B cell (primary cell): ENCODE measurements around the gene CTBP2. TPM values are rescaled to one million over a fixed set of nuclear protein-coding genes. Genes with fewer than 3 reads are reported as not detected.

ENCODE experiments used
- ATAC-seq: fragments of 200-7000 bp; cut with Tn5 transposase; one replicate; pipeline ENCODE4 v1.10.0; 2021; ENCODE audit warnings: low read depth, mild to moderate bottlenecking, moderate number of reproducible peaks, moderate library complexity
- CTCF ChIA-PET: fragments of 350-600 bp; sonication (Branson Sonifier 250); formaldehyde crosslinking; loops from one replicate; lab custom pipeline; 2021; ENCODE audit warnings: antibody characterized with exemption, inconsistent platforms; lab: Charles Lee
- POLR2A ChIA-PET: fragments of 350-600 bp; sonication (Branson Sonifier 250); formaldehyde crosslinking; loops from one replicate; lab custom pipeline; 2021; ENCODE audit warnings: antibody characterized with exemption; lab: Charles Lee
- DNase-seq: peaks from one replicate; pipeline ENCODE4 v3.0.0; 2013
- H2AFZ ChIP-seq: 2 replicates; pipeline ENCODE4 v1.6.1; 2012; ENCODE audit warnings: mild to moderate bottlenecking, low read depth, low read length; ENCODE audit not compliant: insufficient read depth, poor library complexity, severe bottlenecking
- H3K27ac ChIP-seq, 2 donors: 1 replicate in 1 of 2; 2 replicates in 1 of 2; pipeline ENCODE4 v1.5.1; 2012 to 2013; ENCODE audit warnings: low read length in 2 of 2, mild to moderate bottlenecking in 2 of 2, moderate library complexity in 1 of 2
- H3K27me3 ChIP-seq, 4 experiments: fragments of 200-600 bp in 1 of 4; sonication (generic) in 1 of 4; replicated peaks in 1 of 4; 1 replicate in 2 of 4; 2 replicates in 2 of 4; pipeline versions ENCODE4 v1.6.1 to v1.7.0; 2013 to 2016; ENCODE audit warnings: low read length in 3 of 4, mild to moderate bottlenecking in 2 of 4, mixed read lengths in 1 of 4, moderate library complexity in 1 of 4; ENCODE audit not compliant: insufficient read depth in 4 of 4, control insufficient read depth in 3 of 4; ENCODE audit errors: control extremely low read depth in 1 of 4
- H3K36me3 ChIP-seq, 2 experiments: replicated peaks in 1 of 2; 1 replicate in 1 of 2; 2 replicates in 1 of 2; pipeline versions ENCODE4 v1.6.1 to v1.7.1; 2013; ENCODE audit warnings: low read length in 1 of 2; ENCODE audit not compliant: insufficient read depth in 2 of 2, control insufficient read depth in 1 of 2; ENCODE audit errors: control extremely low read depth in 1 of 2, extremely low read depth in 1 of 2
- H3K4me1 ChIP-seq, 2 donors: fragments of 200-600 bp in 1 of 2; sonication (generic) in 1 of 2; 1 replicate in 1 of 2; 2 replicates in 1 of 2; pipeline versions ENCODE4 v1.5.1 to v1.6.1; 2013 to 2017; ENCODE audit warnings: low read length in 2 of 2; ENCODE audit not compliant: control insufficient read depth in 2 of 2, insufficient read depth in 2 of 2
- H3K4me2 ChIP-seq: replicated peaks from 2 replicates; pipeline ENCODE3; 2012; ENCODE audit warnings: mild to moderate bottlenecking, low read depth, low read length; ENCODE audit not compliant: poor library complexity, severe bottlenecking
- H3K4me3 ChIP-seq, 5 experiments: fragments of 200-600 bp in 1 of 5; sonication (generic) in 1 of 5; 1 replicate in 3 of 5; 2 replicates in 2 of 5; pipeline versions ENCODE4 v1.5.1 to v1.7.0; 2011 to 2016; ENCODE audit warnings: low read length in 4 of 5, mild to moderate bottlenecking in 4 of 5, low read depth in 2 of 5, control low read depth in 1 of 5, moderate library complexity in 1 of 5; ENCODE audit not compliant: insufficient read depth in 1 of 5; ENCODE audit errors: control extremely low read depth in 1 of 5, extremely low read depth in 1 of 5
- H3K79me2 ChIP-seq: fragments of 200-600 bp; sonication (generic); one replicate; pipeline ENCODE4 v1.6.0; 2016; ENCODE audit warnings: low read length; ENCODE audit not compliant: control insufficient read depth, insufficient read depth
- H3K9ac ChIP-seq: fragments of 200-600 bp; sonication (generic); 2 replicates; pipeline ENCODE4 v1.6.1; 2017; ENCODE audit warnings: mild to moderate bottlenecking, low read length, moderate library complexity
- H3K9me3 ChIP-seq, 3 donors: one replicate each; pipeline versions ENCODE4 v1.6.1 to v1.7.1; 2013; ENCODE audit warnings: low read length in 2 of 3; ENCODE audit not compliant: control insufficient read depth in 2 of 3, insufficient read depth in 1 of 3; ENCODE audit errors: control extremely low read depth in 1 of 3
- H4K20me1 ChIP-seq: 2 replicates; pipeline ENCODE4 v1.6.0; 2012; ENCODE audit warnings: mild to moderate bottlenecking, low read length; ENCODE audit not compliant: insufficient read depth, control insufficient read depth, poor library complexity, severe bottlenecking
- H3K27ac Mint-ChIP-seq: one replicate; pipeline ENCODE4 v1.8.0; 2021; ENCODE audit warnings: mixed read lengths
- H3K27me3 Mint-ChIP-seq: one replicate; pipeline ENCODE4 v1.8.0; 2021; ENCODE audit warnings: mixed read lengths
- H3K4me1 Mint-ChIP-seq: one replicate; pipeline ENCODE4 v1.8.0; 2021; ENCODE audit warnings: mixed read lengths
- H3K4me3 Mint-ChIP-seq: one replicate; pipeline ENCODE4 v1.8.0; 2021; ENCODE audit warnings: mixed read lengths
- H3K9me3 Mint-ChIP-seq: one replicate; pipeline ENCODE4 v1.8.0; 2022; ENCODE audit warnings: mixed read lengths; ENCODE audit not compliant: insufficient read depth
- CTCF ChIP-seq: fragments of 200-600 bp; IDR thresholded peaks from one replicate; pipeline ENCODE4 v1.8.0; 2022; ENCODE audit warnings: antibody characterized with exemption, mild to moderate bottlenecking
- EZH2 ChIP-seq: IDR thresholded peaks from 2 replicates; pipeline ENCODE4 v1.6.1; 2012; ENCODE audit warnings: borderline replicate concordance, low read depth, mild to moderate bottlenecking, moderate library complexity, low read length; ENCODE audit not compliant: insufficient read depth, poor library complexity, severe bottlenecking
- WGBS: methylation state at CpG from one replicate; pipeline ENCODE4 v1.1.5; 2013; ENCODE audit warnings: missing lambda C conversion rate; ENCODE audit not compliant: insufficient coverage; 5-methylcytosine and 5-hydroxymethylcytosine counted together
- intact Hi-C: fragments of 100-400 bp; cut with micrococcal nuclease; formaldehyde crosslinking; loops from one replicate; pipeline ENCODE4 v1.10.0; 2022
- polyA plus RNA-seq: library from polyadenylated mRNA; depleted of rRNA; stranded (reverse); fragments of >200 nt; gene quantifications from 2 replicates; pipeline ENCODE4 v1.2.3, GENCODE V29; 2012
- total RNA-seq, 2 donors: library from RNA; stranded (reverse); fragments of 120-200 nt in 1 of 2; gene quantifications; 1 replicate in 1 of 2; 2 replicates in 1 of 2; pipeline versions ENCODE4 v1.2.3 to v1.2.4, GENCODE V29; 2013 to 2022

The CTBP2 gene
- total and polyA plus RNA-seq, 2 donors (not counting 1 experiment from before 2014, with no cell fraction given), result 0.39 to 0.85 TPM

GRCh38 chr10:125116041-125116649 is 44.2 kb downstream of the CTBP2 start:
- no peak overlapping the region for H3K4me3 Mint-ChIP-seq
- no peak overlapping the region for H3K9ac ChIP-seq
- H3K4me2 ChIP-seq, result no peak overlapping the region

DNA sequence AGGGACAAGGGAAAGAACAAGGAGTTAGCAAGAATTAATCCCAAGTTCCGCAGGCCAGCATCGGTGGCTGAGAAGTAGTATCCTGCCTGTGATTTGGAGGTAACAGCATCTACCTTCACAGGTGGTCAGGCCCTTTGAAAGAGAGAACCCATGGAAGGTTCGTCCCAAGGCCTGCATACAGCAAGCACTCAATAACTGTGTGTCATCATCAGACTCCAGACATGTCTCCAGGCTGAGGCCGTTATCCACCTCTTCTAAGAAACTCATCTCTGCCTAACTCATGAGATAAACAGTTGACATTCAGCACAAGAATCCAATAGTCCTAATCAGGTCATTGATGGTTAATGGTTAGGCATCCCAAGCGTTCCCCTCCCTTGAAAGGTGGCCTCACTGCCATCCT is 45.0 kb downstream of the CTBP2 start:
- Histone ChIP-seq H4K20me1 (no peaks in the 10 kb centered on the region), H3K4me2 (no peak overlapping the region), H3K79me2 (no peaks in the 10 kb centered on the region), H3K4me1 (no peaks in the 10 kb centered on the region), H3K27me3 (no peaks in the 10 kb centered on the region), H3K36me3 (no peaks in the 10 kb centered on the region), H3K27ac (no peak overlapping the region), H3K9ac (no peak overlapping the region), H2AFZ (no peak overlapping the region), H3K9me3 (no peaks in the 10 kb centered on the region), H3K4me3 (no peak overlapping the region)
- ATAC-seq (no peak), DNase-seq (no peak)
- TF ChIP-seq CTCF, result no peak
- CTCF ChIA-PET, result no interaction called here
- WGBS, result 82% methylated on average over 3 of the region's 5 CpGs
- no peak overlapping the region for H3K4me3 Mint-ChIP-seq
- no peaks in the 10 kb centered on the region for H3K9me3 Mint-ChIP-seq
- peaks cover 18% of the 10 kb centered on the region for H3K27me3 Mint-ChIP-seq
- H3K4me1 Mint-ChIP-seq, result no peaks in the 10 kb centered on the region
- POLR2A ChIA-PET, result no interaction called here
- H3K27ac Mint-ChIP-seq, result no peak overlapping the region
- intact Hi-C loops, result no loop called here

More at GRCh38 chr10:125116041-125116649, 44.2 kb downstream of the CTBP2 start:
- no peak overlapping the region for H3K27ac Mint-ChIP-seq
- no peak overlapping the region for H3K4me3 ChIP-seq
- 96% methylated on average over 10 of the region's 16 CpGs for WGBS
- H3K9me3 Mint-ChIP-seq, result no peaks in the 10 kb centered on the region
- H3K36me3 ChIP-seq, result no peaks in the 10 kb centered on the region
- no peaks in the 10 kb centered on the region for H3K9me3 ChIP-seq
- H3K4me1 ChIP-seq, result no peaks in the 10 kb centered on the region
- H3K27me3 ChIP-seq, result no peaks in the 10 kb centered on the region
- CTCF ChIA-PET, result no interaction called here
- POLR2A ChIA-PET, result no interaction called here
- no peak for DNase-seq
- no peaks in the 10 kb centered on the region for H3K79me2 ChIP-seq
- ATAC-seq, result no peak
- H3K4me1 Mint-ChIP-seq, result no peaks in the 10 kb centered on the region
- intact Hi-C loops, result no loop called here
- no peaks in the 10 kb centered on the region for H4K20me1 ChIP-seq
- no peak overlapping the region for H2AFZ ChIP-seq
- peaks cover 20% of the 10 kb centered on the region for H3K27me3 Mint-ChIP-seq
- no peak overlapping the region for H3K27ac ChIP-seq
- TF ChIP-seq EZH2 (no peak), CTCF (no peak)
